IPS-20b (cell line): ENCODE measurements around the gene SCN5A.

ENCODE experiments used
- H3K27ac ChIP-seq: one replicate; pipeline ENCODE4 v1.5.1; 2013; ENCODE audit warnings: low read length
- H3K27me3 ChIP-seq: 2 replicates; pipeline ENCODE4 v1.6.1; 2013; ENCODE audit warnings: mild to moderate bottlenecking, low read length, inconsistent platforms; ENCODE audit not compliant: insufficient read depth
- H3K36me3 ChIP-seq: 2 replicates; pipeline ENCODE4 v1.6.1; 2013; ENCODE audit warnings: low read depth, mild to moderate bottlenecking, inconsistent platforms, low read length, moderate library complexity; ENCODE audit not compliant: insufficient read depth
- H3K4me1 ChIP-seq: 2 replicates; pipeline ENCODE4 v1.6.1; 2013; ENCODE audit warnings: mild to moderate bottlenecking, control low read depth, inconsistent platforms, low read length, moderate library complexity; ENCODE audit not compliant: insufficient read depth
- H3K4me3 ChIP-seq: 2 replicates; pipeline ENCODE4 v1.5.1; 2013; ENCODE audit warnings: mild to moderate bottlenecking, low read length, inconsistent platforms
- H3K9ac ChIP-seq: 2 replicates; pipeline ENCODE4 v1.6.1; 2013; ENCODE audit warnings: low read depth, mild to moderate bottlenecking, inconsistent platforms, low read length, moderate library complexity
- H3K9me3 ChIP-seq: 2 replicates; pipeline ENCODE4 v1.6.1; 2013; ENCODE audit warnings: mild to moderate bottlenecking, low read depth, low read length, inconsistent platforms; ENCODE audit not compliant: insufficient read depth

The SCN5A gene

GRCh38 chr3:38580450-38581382, 68.8 kb downstream of the SCN5A start:
- no peak overlapping the region for H3K4me3 ChIP-seq
- no peak overlapping the region for H3K27ac ChIP-seq
- H3K4me1 ChIP-seq, result no peaks in the 10 kb centered on the region; the same call in 1 of the 2 replicates
- no peaks in the 10 kb centered on the region for H3K9me3 ChIP-seq
- H3K27me3 ChIP-seq, result no peaks in the 10 kb centered on the region; the same call in 1 of the 2 replicates
- H3K36me3 ChIP-seq, result 0 out of 2 replicates have a peak, but pooled peaks cover 4% of the 10 kb centered on the region
- H3K9ac ChIP-seq, result no peak overlapping the region

DNA sequence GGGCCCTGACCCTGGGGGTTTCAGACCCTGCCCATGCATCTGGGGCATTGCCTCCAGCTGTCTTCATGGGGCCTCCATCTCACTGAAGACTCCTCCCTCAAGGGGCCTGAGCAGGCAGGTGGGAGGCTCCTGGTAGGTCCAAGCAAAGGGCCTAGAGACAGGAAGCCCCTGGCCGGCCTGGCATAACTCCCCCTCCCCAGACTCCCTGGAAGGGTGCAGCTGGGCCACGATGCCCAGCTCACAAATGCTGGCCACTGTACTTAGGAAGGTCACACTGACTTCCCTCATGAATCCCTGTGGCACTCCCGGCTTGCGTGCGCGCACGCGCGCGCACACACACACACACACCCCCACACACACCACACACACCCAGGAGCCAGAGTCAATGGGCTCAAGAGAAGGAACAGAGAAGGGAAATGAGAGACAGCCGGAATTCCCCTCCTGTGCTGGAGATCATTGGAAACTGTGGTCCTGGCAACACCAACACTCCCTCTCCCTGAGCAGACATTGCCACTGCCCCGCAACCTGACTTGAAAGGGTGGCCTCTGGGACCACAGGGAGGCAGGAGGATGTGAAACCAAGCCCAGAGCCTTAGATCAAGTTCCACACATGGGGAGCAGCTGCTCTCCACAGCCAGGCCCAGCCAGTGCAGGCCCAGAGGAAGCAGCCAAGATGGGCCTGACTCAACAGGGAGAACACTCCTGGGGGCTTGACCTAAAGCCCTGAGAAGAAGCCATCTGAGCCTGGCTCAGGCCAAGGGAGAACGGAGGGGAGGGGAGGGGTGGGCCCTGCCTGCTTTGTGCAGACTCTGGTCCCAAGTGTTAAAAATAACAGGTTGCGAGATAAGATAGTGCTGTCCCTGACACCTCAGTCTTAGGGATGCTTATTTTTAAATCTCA, 69.7 kb downstream of the SCN5A start:
- Histone ChIP-seq H3K27me3 (no peaks in the 10 kb centered on the region; the same call in 1 of the 2 replicates), H3K9me3 (no peaks in the 10 kb centered on the region), H3K36me3 (no peaks in the 10 kb centered on the region), H3K4me1 (no peaks in the 10 kb centered on the region; the same call in 1 of the 2 replicates), H3K4me3 (no peak overlapping the region), H3K9ac (no peak overlapping the region), H3K27ac (no peak overlapping the region)

DNA sequence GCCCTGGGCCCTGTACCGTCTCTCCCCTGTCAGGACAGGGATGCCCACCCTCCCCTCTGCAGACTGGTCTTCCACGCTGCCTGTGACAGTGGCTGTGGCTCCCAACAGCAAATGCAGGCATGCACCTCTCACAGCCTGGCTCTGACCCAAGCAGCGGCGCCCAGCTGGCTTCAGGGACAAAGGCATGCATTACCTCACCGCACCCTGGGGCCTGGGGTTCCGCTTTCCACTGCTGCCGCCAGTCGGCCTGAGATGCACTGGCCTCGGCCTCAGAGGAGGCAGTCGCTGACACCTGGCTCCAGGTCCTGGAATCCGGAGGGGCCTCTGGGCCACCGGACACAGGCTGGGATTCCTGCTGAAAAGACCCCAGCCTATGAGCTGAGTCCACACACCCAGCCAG, 70.3 kb downstream of the SCN5A start:
- Histone ChIP-seq H3K27ac (no peak overlapping the region), H3K4me1 (no peaks in the 10 kb centered on the region; the same call in 1 of the 2 replicates), H3K4me3 (no peak overlapping the region), H3K36me3 (no peaks in the 10 kb centered on the region), H3K27me3 (no peaks in the 10 kb centered on the region; the same call in 1 of the 2 replicates), H3K9ac (no peak overlapping the region), H3K9me3 (no peaks in the 10 kb centered on the region)

GRCh38 chr3:38578551-38578950, 70.9 kb downstream of the SCN5A start:
- H3K27ac ChIP-seq, result no peak overlapping the region
- no peaks in the 10 kb centered on the region for H3K9me3 ChIP-seq
- H3K4me3 ChIP-seq, result no peak overlapping the region
- no peaks in the 10 kb centered on the region for H3K36me3 ChIP-seq
- H3K27me3 ChIP-seq, result no peaks in the 10 kb centered on the region; the same call in 1 of the 2 replicates
- no peaks in the 10 kb centered on the region; the same call in 1 of the 2 replicates for H3K4me1 ChIP-seq
- H3K9ac ChIP-seq, result no peak overlapping the region

DNA sequence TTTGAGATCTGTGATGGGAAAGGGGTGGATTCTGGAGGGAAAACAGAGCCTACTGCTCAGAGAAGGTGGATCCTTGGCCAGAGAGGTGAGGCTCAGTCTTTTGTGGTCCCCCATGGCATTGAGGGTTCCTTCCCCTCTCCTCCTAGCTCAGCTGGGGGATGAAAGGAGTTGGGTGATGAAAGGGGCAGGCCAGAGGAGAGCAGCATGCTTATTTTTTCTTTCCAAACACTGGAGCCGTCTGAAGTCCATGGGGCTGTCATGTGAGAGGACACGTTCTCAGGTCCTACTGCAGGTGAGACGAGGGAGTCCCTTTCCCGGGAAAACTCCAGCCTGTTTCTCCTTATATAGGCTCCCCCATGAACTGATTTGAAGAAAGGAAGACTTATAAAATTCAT, 71.4 kb downstream of the SCN5A start:
- no peaks in the 10 kb centered on the region; the same call in 1 of the 2 replicates for H3K4me1 ChIP-seq
- H3K4me3 ChIP-seq, result no peak overlapping the region
- no peaks in the 10 kb centered on the region for H3K36me3 ChIP-seq

DNA sequence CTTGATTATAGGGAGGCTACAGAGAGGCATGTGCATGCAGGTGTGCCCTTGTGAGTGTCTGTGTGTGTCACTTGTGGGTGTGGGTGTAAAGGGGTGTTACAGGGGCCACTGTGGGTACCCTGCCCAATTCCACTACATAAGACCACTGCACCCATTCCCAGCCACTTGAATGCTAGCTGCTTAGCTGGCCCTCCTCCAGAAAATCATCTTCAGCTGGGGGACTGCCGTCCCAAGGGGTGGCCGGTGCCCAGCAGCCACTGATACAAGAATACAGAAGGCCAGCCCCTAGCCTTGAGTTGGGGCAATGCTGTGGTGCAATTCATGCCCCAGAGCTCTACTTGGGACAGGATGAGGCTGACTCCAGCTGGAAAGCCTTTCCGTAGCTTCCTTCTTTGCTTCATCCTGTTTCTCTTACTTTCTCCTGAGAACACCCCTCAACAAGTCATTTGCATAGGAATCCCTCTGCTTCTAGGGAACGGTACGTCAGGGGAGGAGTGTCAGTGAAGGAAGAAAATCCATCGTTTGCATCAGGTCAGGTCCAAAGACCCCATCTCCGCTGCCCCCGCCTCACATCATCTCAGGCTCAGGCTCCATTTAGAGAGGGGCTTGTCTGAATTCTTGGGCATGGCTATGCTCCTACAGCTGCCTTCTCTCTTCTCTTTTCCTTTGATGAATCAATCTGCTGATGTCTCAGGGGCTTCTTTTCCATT, 72.0 kb downstream of the SCN5A start:
- no peaks in the 10 kb centered on the region; the same call in 1 of the 2 replicates for H3K27me3 ChIP-seq

More for the DNA sequence above, 71.4 kb downstream of the SCN5A start:
- Histone ChIP-seq H3K27me3 (no peaks in the 10 kb centered on the region; the same call in 1 of the 2 replicates), H3K27ac (no peak overlapping the region), H3K9ac (no peak overlapping the region), H3K9me3 (no peaks in the 10 kb centered on the region)

DNA sequence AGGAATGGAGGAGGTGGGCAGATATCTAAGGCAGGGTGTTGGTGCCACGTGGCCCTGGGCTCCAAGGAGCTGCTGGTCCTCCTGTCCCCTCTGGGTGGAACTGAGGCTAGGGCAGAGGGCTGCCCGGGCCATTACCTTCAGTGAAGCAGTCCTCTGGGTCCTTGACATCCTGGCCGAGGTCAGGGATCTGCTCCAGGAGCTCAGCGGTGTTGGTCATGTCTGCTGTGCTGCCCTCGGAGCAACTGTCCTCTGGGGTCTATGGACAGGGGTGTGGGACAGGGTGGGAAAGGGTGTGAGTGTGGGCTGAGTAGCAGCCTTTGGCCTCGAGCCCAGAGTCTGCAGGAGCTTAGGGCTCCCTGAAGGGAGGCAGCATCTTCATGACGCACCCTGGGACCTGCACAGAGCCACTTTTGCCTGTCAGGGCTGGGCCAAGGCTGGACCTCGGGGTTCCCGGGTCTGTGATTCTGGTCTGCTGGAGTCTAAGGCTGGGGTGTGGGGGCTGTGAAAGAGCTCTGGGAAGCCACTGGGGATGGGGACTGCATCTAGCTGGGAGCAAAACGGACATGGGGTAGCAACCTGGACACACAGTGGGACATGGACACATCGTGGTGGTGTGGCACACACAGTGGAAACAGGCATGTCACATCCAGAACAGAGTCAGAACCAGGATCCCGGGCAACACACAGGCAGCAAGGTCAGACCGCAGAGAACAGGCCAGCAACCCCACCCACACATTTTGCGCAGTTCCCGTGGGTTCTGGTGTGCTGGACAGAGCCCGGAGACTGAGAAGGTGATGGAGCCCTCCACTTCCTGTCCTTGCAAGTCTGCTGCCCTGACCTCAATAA, 72.7 kb downstream of the SCN5A start:
- Histone ChIP-seq H3K4me1 (no peaks in the 10 kb centered on the region; the same call in 1 of the 2 replicates), H3K27me3 (no peaks in the 10 kb centered on the region; the same call in 1 of the 2 replicates), H3K4me3 (no peak overlapping the region)

More for the DNA sequence above, 72.0 kb downstream of the SCN5A start:
- H3K27ac ChIP-seq, result no peak overlapping the region
- H3K36me3 ChIP-seq, result no peaks in the 10 kb centered on the region
- no peak overlapping the region for H3K4me3 ChIP-seq
- H3K4me1 ChIP-seq, result no peaks in the 10 kb centered on the region; the same call in 1 of the 2 replicates
- no peaks in the 10 kb centered on the region for H3K9me3 ChIP-seq
- H3K9ac ChIP-seq, result no peak overlapping the region

DNA sequence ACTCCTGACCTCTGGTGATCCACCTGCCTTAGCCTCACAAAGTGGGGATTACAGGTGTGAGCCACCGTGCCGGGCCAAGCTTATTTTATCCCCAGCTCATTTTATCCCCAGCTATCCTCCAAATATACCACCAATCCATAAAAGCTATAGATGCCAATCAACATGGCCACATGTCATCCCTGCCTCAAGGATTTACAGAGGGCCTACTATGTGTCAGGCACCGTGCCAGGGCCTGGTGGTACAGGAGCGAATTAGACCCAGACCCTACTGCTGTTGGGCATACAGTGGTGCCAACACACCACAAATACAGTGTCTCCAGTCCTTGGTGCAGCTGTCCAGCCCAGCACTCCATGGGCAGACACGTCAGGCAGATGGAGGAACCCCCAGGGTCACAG, 73.4 kb downstream of the SCN5A start:
- no peak overlapping the region for H3K4me3 ChIP-seq
- H3K36me3 ChIP-seq, result no peaks in the 10 kb centered on the region
- no peaks in the 10 kb centered on the region; the same call in 1 of the 2 replicates for H3K4me1 ChIP-seq
- H3K9me3 ChIP-seq, result no peaks in the 10 kb centered on the region
- H3K27ac ChIP-seq, result no peak overlapping the region
- no peak overlapping the region for H3K9ac ChIP-seq
- no peaks in the 10 kb centered on the region; the same call in 1 of the 2 replicates for H3K27me3 ChIP-seq

More for the DNA sequence above, 72.7 kb downstream of the SCN5A start:
- no peak overlapping the region for H3K27ac ChIP-seq
- H3K9ac ChIP-seq, result no peak overlapping the region
- H3K36me3 ChIP-seq, result no peaks in the 10 kb centered on the region
- H3K9me3 ChIP-seq, result no peaks in the 10 kb centered on the region

DNA sequence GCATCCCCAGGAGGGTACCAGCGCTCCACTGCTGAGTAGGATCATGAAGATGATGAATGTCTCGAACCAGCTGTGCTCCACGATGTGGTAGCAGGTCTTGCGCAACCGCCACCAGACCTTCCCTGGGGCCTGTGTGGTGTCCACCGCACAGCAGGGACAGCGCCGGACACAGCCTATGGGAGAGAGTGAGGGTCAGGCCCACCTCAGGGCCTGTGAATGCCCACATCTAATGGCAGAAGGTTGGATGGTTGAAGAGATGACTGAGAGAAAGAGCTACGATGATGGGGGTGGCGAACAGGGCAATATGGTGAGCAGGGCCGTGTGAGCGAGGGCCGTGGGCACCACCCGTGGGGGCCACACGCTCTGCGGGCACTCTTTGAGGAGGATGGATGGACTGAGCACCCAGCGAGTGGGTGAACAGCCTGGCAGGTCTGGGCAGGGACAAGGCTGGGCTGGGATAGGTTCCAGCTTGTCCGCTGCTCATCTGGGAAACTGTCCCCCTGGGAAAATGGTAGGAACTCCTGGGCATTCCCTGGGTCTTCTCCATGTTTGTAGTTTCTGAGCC, 74.1 kb downstream of the SCN5A start:
- no peaks in the 10 kb centered on the region; the same call in 1 of the 2 replicates for H3K4me1 ChIP-seq
- no peak overlapping the region for H3K9ac ChIP-seq
- no peak overlapping the region for H3K27ac ChIP-seq
- no peaks in the 10 kb centered on the region for H3K9me3 ChIP-seq
- no peaks in the 10 kb centered on the region for H3K36me3 ChIP-seq
- H3K4me3 ChIP-seq, result no peak overlapping the region
- no peaks in the 10 kb centered on the region; the same call in 1 of the 2 replicates for H3K27me3 ChIP-seq
